SK-N-SH (cell line): ENCODE data around the gene KRT35. TPM values are rescaled to one million over a fixed set of nuclear protein-coding genes. Genes with fewer than 3 reads are reported as not detected.

Experiments
- CTCF ChIA-PET: fragments of 300-600, 350-600 bp; formaldehyde crosslinking; extraction: SDS; loops from one replicate; lab custom pipeline; 2021; lab: Yijun Ruan, JAX
- POLR2A ChIA-PET: fragments of 350-600 bp; sonication (Branson Sonifier 250); formaldehyde crosslinking; extraction: SDS; loops from one replicate; lab custom pipeline; 2020; ENCODE audit warnings: antibody characterized with exemption, inconsistent platforms; lab: Yijun Ruan, JAX
- DNase-seq: peaks from one replicate; pipeline ENCODE4 v3.0.0; 2012
- H2AFZ ChIP-seq: fragments of 200-600 bp; sonication (generic); 2 replicates; pipeline ENCODE4 v1.8.1; 2016; ENCODE audit warnings: antibody characterized with exemption, mild to moderate bottlenecking, low read depth
- H3F3A ChIP-seq: fragments of 200-600 bp; sonication (generic); replicated peaks from 2 replicates; pipeline ENCODE3; 2016; ENCODE audit warnings: antibody characterized with exemption, mild to moderate bottlenecking; ENCODE audit not compliant: insufficient read depth
- H3K27ac ChIP-seq, 2 experiments: fragments of 200-500 bp in 1 of 2; fragments of 200-600 bp in 1 of 2; sonication (Bioruptor generic) in 1 of 2; sonication (generic), shearing (Covaris generic) in 1 of 2; 2 replicates each; pipeline versions ENCODE4 v1.5.1 to v1.6.1; 2014 to 2016; ENCODE audit warnings: low read depth in 2 of 2, inconsistent platforms in 1 of 2, low read length in 1 of 2, mild to moderate bottlenecking in 1 of 2, mixed read lengths in 1 of 2
- H3K27me3 ChIP-seq: fragments of 200-600 bp; sonication (generic), shearing (Covaris generic); 2 replicates; pipeline ENCODE4 v1.6.1; 2016; ENCODE audit warnings: mixed run types; ENCODE audit not compliant: insufficient read depth
- H3K36me3 ChIP-seq, 2 experiments: fragments of 200-500 bp in 1 of 2; fragments of 200-600 bp in 1 of 2; sonication (Bioruptor generic) in 1 of 2; sonication (generic) in 1 of 2; replicated peaks in 1 of 2; 2 replicates each; pipeline versions ENCODE3 to v1.5.1; 2014 to 2016; ENCODE audit warnings: low read length in 1 of 2, mild to moderate bottlenecking in 1 of 2; ENCODE audit not compliant: insufficient read depth in 2 of 2, control insufficient read depth in 1 of 2
- H3K4me1 ChIP-seq, 2 experiments: fragments of 200-500 bp in 1 of 2; fragments of 200-600 bp in 1 of 2; sonication (Bioruptor generic) in 1 of 2; sonication (generic), shearing (Covaris generic) in 1 of 2; 2 replicates each; pipeline versions ENCODE4 v1.5.1 to v1.6.1; 2014 to 2016; ENCODE audit warnings: low read depth in 1 of 2, low read length in 1 of 2, mixed run types in 1 of 2; ENCODE audit not compliant: insufficient read depth in 2 of 2, control insufficient read depth in 1 of 2
- H3K4me2 ChIP-seq: fragments of 200-600 bp; sonication (generic), shearing (Covaris generic); 2 replicates; pipeline ENCODE4 v1.6.1; 2017; ENCODE audit warnings: mixed run types
- H3K4me3 ChIP-seq, 2 experiments: fragments of 200-500 bp in 1 of 2; fragments of 200-600 bp in 1 of 2; sonication (Bioruptor generic) in 1 of 2; sonication (generic), shearing (Covaris generic) in 1 of 2; 2 replicates each; pipeline versions ENCODE4 v1.5.1 to v1.8.1; 2014 to 2016; ENCODE audit warnings: low read depth in 2 of 2, inconsistent platforms in 1 of 2, low read length in 1 of 2, mild to moderate bottlenecking in 1 of 2, mixed read lengths in 1 of 2, moderate library complexity in 1 of 2
- H3K79me2 ChIP-seq: fragments of 200-600 bp; sonication (generic); 2 replicates; pipeline ENCODE4 v1.8.1; 2017; ENCODE audit warnings: mild to moderate bottlenecking; ENCODE audit not compliant: insufficient read depth
- H3K9ac ChIP-seq: fragments of 200-600 bp; sonication (generic); 2 replicates; pipeline ENCODE4 v1.6.1; 2017; ENCODE audit warnings: mixed run types
- H3K9me2 ChIP-seq: fragments of 200-600 bp; sonication (generic); 2 replicates; pipeline ENCODE4 v1.6.1; 2017; ENCODE audit warnings: mixed run types
- H3K9me3 ChIP-seq: fragments of 200-600 bp; sonication (generic); 2 replicates; pipeline ENCODE4 v1.6.1; 2017; ENCODE audit warnings: mixed run types, mild to moderate bottlenecking, moderate library complexity
- H4K20me1 ChIP-seq: fragments of 200-600 bp; sonication (generic); 2 replicates; pipeline ENCODE4 v1.6.1; 2017; ENCODE audit warnings: mild to moderate bottlenecking, mixed run types; ENCODE audit not compliant: insufficient read depth
- CHD2 ChIP-seq: fragments of 150-350 bp; IDR thresholded peaks from 2 replicates; pipeline ENCODE4 v1.6.1; 2018; ENCODE audit warnings: low read length; ENCODE audit not compliant: partially characterized antibody
- EP300 ChIP-seq, 2 experiments: IDR thresholded peaks; 2 replicates each; pipeline versions ENCODE4 v1.4.0 to v1.6.1; 2012; ENCODE audit warnings: borderline replicate concordance in 1 of 2, low read depth in 1 of 2, low read length in 1 of 2
- EZH2phosphoT487 ChIP-seq: fragments of 200-600 bp; sonication (generic); IDR thresholded peaks from 2 replicates; pipeline ENCODE4 v1.6.1; 2017; ENCODE audit warnings: low read depth, mixed run types, mild to moderate bottlenecking, antibody characterized with exemption, moderate library complexity, borderline replicate concordance
- FOSL2 ChIP-seq: IDR thresholded peaks from 2 replicates; pipeline ENCODE4 v1.4.0; 2012; ENCODE audit warnings: low read depth, mild to moderate bottlenecking, moderate library complexity, borderline replicate concordance
- FOXJ3 ChIP-seq: sonication (generic); formaldehyde crosslinking; IDR thresholded peaks from 2 replicates; pipeline ENCODE4 v1.5.1; 2020; ENCODE audit warnings: mild to moderate bottlenecking, missing genetic modification reagents
- FOXM1 ChIP-seq: IDR thresholded peaks from 2 replicates; pipeline ENCODE4 v1.4.0; 2012; ENCODE audit warnings: low read depth, mild to moderate bottlenecking
- GATA2 ChIP-seq: sonication (generic); formaldehyde crosslinking; IDR thresholded peaks from 2 replicates; pipeline ENCODE4 v1.5.0; 2020; ENCODE audit warnings: mild to moderate bottlenecking, missing genetic modification reagents
- IRF3 ChIP-seq: fragments of 150-350 bp; IDR thresholded peaks from 2 replicates; pipeline ENCODE4 v1.6.1; 2016; ENCODE audit warnings: mild to moderate bottlenecking, low read depth, low read length
- JUND ChIP-seq: IDR thresholded peaks from 2 replicates; pipeline ENCODE4 v1.4.0; 2012
- MAX ChIP-seq: IDR thresholded peaks from 2 replicates; pipeline ENCODE4 v1.4.0; 2012; ENCODE audit warnings: low read depth
- NFIC ChIP-seq: IDR thresholded peaks from 2 replicates; pipeline ENCODE4 v1.4.0; 2012; ENCODE audit warnings: borderline replicate concordance
- PBX3 ChIP-seq: IDR thresholded peaks from 2 replicates; pipeline ENCODE4; 2012
- POLR2AphosphoS5 ChIP-seq: IDR thresholded peaks from 2 replicates; pipeline ENCODE4 v1.6.1; 2012; ENCODE audit warnings: low read depth, low read length
- RAD21 ChIP-seq: IDR thresholded peaks from 2 replicates; pipeline ENCODE4 v1.6.1; 2012; ENCODE audit warnings: mild to moderate bottlenecking, low read length
- RCOR1 ChIP-seq: fragments of 150-350 bp; IDR thresholded peaks from 2 replicates; pipeline ENCODE4 v1.6.1; 2017; ENCODE audit warnings: antibody characterized with exemption, low read length
- RFX5 ChIP-seq: IDR thresholded peaks from 2 replicates; pipeline ENCODE4 v1.6.1; 2012; ENCODE audit warnings: mild to moderate bottlenecking, improper control_type of control experiment, low read length
- SMC3 ChIP-seq: IDR thresholded peaks from 2 replicates; pipeline ENCODE4 v1.6.1; 2012; ENCODE audit warnings: low read depth, low read length, improper control_type of control experiment
- TCF12 ChIP-seq: IDR thresholded peaks from 2 replicates; pipeline ENCODE4 v1.4.0; 2012
- USF1 ChIP-seq: IDR thresholded peaks from 2 replicates; pipeline ENCODE4 v1.4.0; 2012; ENCODE audit warnings: low read depth, borderline replicate concordance
- YY1 ChIP-seq: IDR thresholded peaks from 2 replicates; pipeline ENCODE4 v1.4.0; 2012; ENCODE audit warnings: low read depth, mild to moderate bottlenecking
- ZBTB33 ChIP-seq: IDR thresholded peaks from 2 replicates; pipeline ENCODE4 v1.4.0; 2012; ENCODE audit warnings: low read depth, borderline replicate concordance
- WGBS: methylation state at CpG from one replicate; pipeline ENCODE4 v1.1.6; 2017; ENCODE audit warnings: low lambda C conversion rate; 5-methylcytosine and 5-hydroxymethylcytosine counted together
- polyA plus RNA-seq, 3 experiments: library from polyadenylated mRNA; depleted of rRNA; stranded (reverse); fragments of >200 nt; gene quantifications; 2 replicates each; pipeline ENCODE4 v1.2.3, GENCODE V29; 2012

Gene KRT35
- polyA plus RNA-seq, 1 of the 3 experiments (the other 2 are of a cell fraction) = not detected

GRCh38 chr17:41466988-41467387, 14.0 kb downstream of the KRT35 start, which contains the start of gene KRT32:
TSS of gene KRT32 (minus strand) at chr17:41467386. CDS start at chr17:41467325, 61 bp downstream.
- no peak within 1 kb of the TSS for H3K27ac ChIP-seq
- no peak for TF ChIP-seq RFX5
- no peak for TF ChIP-seq FOSL2
- TF ChIP-seq YY1 = no peak
- no peak for TF ChIP-seq PBX3
- no peak for TF ChIP-seq GATA2
- TF ChIP-seq SMC3 = no peak
- TF ChIP-seq RCOR1 = no peak
- TF ChIP-seq EZH2phosphoT487 = no peak
- no peak for TF ChIP-seq FOXJ3
- TF ChIP-seq POLR2AphosphoS5 = no peak
- TF ChIP-seq CHD2 = no peak
- TF ChIP-seq IRF3 = no peak
- TF ChIP-seq MAX = no peak
- no peak for TF ChIP-seq TCF12
- no peak for TF ChIP-seq USF1
- TF ChIP-seq JUND = no peak
- no peak for TF ChIP-seq RAD21
- no peak for DNase-seq
- no peak within 1 kb of the TSS for H3K9ac ChIP-seq
- H3F3A ChIP-seq = no peaks in the 10 kb centered on the region
- WGBS = 100% methylated on average over 1 of the region's 14 CpGs
- ChIA-PET CTCF (interaction anchor here (0.9 to 1.5 kb wide), 3 partner anchors 11 to 196 kb away, joined by 3 read pairs; no protein-coding TSS in a partner anchor), POLR2A (no interaction called here)
- peaks cover 11% of the 10 kb centered on the region in 2 experiments; a peak in 2 of 4 replicates for H3K4me1 ChIP-seq
- no peaks in the 10 kb centered on the region for H3K9me2 ChIP-seq
- no peaks in the 10 kb centered on the region for H4K20me1 ChIP-seq
- no peaks in the 10 kb centered on the region; the same call in 1 of the 2 replicates for H3K9me3 ChIP-seq
- H2AFZ ChIP-seq = no peak within 1 kb of the TSS
- H3K27me3 ChIP-seq = no peaks in the 10 kb centered on the region
- no peak within 1 kb of the TSS for H3K4me2 ChIP-seq
- no peaks in the 10 kb centered on the region for H3K79me2 ChIP-seq
- H3K4me3 ChIP-seq = no peak within 1 kb of the TSS
- no peaks in the 10 kb centered on the region for H3K36me3 ChIP-seq

- 14% methylated on average over 5 of the region's 6 CpGs for WGBS
- CTCF ChIA-PET = interaction anchor here (1.2 kb wide), 1 partner anchor 84 kb away, joined by 7 read pairs; no protein-coding TSS in a partner anchor
These were observed 16.3 kb downstream of the KRT35 start for GRCh38 chr17:41464682-41465081.

More at GRCh38 chr17:41464682-41465081, 16.3 kb downstream of the KRT35 start:
- Histone ChIP-seq H4K20me1 (no peaks in the 10 kb centered on the region), H3K4me3 (no peak overlapping the region)
- TF ChIP-seq FOXM1 (no peak), ZBTB33 (no peak), NFIC (peak; percentile 65), JUND (peak; percentile 18; the same call in 1 of the 2 replicates), TCF12 (peak; percentile 36; the same call in 1 of the 2 replicates), FOSL2 (peak; percentile 62; the same call in 1 of the 2 replicates), CHD2 (no peak), EP300 (IDR thresholded peaks at IDR 0.05; ENCODE audit: borderline replicate concordance in 1 of 2, low read depth in 1 of 2, low read length in 1 of 2) (0 out of 4 replicates have a peak, but pooled peaks of 1 of the 2 experiments have one; percentile 33), EZH2phosphoT487 (no peak), IRF3 (no peak)
- TF ChIP-seq, all 33 proteins: peak for 5
- Histone ChIP-seq H3F3A (no peaks in the 10 kb centered on the region), H3K9ac (no peak overlapping the region), H3K4me2 (peak overlapping the region; percentile 41; the same call in 1 of the 2 replicates), H3K79me2 (no peaks in the 10 kb centered on the region), H3K4me1 (peaks cover 11 to 17% of the 10 kb centered on the region in 2 experiments; a peak in 2 of 4 replicates), H3K36me3 (no peaks in the 10 kb centered on the region), H3K27me3 (no peaks in the 10 kb centered on the region), H3K9me2 (no peaks in the 10 kb centered on the region), H2AFZ (no peak overlapping the region), H3K27ac (no peak overlapping the region), H3K9me3 (no peaks in the 10 kb centered on the region)
- DNase-seq = no peak
- POLR2A ChIA-PET = no interaction called here
